Fibroblast of skin of back (primary cell): ENCODE results near the gene SLC2A9. TPM values are rescaled to one million over a fixed set of nuclear protein-coding genes. Genes with fewer than 3 reads are reported as not detected.

Experiments used
- DNase-seq: peaks from one replicate; pipeline ENCODE4 v3.0.0-alpha.2; 2013
- polyA plus RNA-seq, 2 experiments: library from polyadenylated mRNA; unstranded; fragments of 120-200 nt; gene quantifications; one replicate each; pipeline ENCODE4 v1.2.1, GENCODE V29; 2013; ENCODE audit not compliant: insufficient read length in 2 of 2

The SLC2A9 gene
- polyA plus RNA-seq (2013, experiment 1 of 2; ENCODE audit: insufficient read length) = 1.6 TPM
- polyA plus RNA-seq (2013, experiment 2 of 2; ENCODE audit: insufficient read length) = 3.2 TPM

DNA sequence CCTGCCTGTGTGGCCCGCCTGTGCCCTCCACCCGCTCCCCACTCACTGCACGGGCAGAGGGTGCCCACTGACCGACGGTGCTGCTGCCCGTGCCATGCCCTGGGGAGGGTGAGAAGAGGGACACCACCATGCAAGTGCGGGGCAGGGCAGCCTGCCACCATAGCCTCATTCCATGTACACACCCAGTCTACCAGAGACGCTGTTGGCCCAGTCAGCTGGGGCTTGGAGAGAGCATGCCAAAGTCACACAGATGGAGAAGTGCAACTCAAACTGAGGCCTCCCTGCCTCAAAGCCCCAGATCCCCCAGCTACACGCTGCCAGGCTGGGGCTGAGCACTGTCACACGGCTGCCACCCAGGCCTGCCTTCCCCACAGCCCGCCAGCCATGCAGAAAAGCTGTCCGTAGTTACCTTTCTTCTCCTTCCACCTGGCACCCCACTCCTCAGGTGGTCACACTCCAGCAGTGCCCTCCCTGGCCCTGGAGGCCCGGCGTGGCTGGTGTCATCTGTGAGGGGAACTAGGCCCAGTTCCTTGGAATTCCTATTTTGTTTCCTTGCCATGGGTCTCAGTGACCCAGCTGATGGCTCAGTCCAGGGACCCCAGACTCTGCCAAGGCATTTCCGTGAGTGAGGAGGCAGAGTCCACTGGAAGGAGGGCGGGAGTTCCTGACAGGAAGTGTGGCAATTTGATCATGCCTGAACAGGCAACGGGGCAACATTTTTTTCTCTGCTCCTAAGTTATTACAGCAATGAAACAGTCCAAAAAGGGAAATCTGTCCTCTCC, at the start of gene SLC2A9:
TSS of gene SLC2A9 (minus strand) at position 627 of the 782 bp plus-strand sequence. CDS start at position 559, 68 bp downstream.
- DNase-seq = peak; percentile 42

DNA sequence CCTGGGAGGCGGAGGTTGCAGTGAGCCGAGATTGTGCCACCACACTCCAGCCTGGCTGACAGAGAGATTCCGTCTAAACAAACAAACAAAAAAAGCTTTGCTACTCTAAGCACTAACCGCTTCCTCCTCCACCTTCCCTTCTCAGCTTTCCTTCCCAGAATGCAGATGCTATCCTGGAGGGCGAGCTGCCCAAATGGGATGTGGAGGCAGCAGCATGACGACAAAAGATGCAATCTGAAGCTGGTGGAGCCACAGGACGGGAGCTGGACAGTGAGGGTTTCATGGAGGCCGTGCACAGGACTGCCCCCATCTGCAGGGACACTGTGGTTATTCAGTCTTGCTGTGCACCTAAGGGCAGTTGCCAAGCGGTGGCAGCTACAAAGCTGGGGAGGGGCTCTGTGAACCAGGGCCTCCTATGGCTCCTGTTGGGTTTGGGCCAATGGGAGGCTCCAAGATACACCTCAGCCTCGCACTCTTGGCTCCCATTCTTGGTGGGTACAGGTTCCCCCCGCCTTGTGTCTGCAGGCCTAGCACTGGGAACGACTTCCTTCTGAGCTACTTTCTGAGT, 47.9 kb upstream of the SLC2A9 start:
- DNase-seq = no peak

DNA sequence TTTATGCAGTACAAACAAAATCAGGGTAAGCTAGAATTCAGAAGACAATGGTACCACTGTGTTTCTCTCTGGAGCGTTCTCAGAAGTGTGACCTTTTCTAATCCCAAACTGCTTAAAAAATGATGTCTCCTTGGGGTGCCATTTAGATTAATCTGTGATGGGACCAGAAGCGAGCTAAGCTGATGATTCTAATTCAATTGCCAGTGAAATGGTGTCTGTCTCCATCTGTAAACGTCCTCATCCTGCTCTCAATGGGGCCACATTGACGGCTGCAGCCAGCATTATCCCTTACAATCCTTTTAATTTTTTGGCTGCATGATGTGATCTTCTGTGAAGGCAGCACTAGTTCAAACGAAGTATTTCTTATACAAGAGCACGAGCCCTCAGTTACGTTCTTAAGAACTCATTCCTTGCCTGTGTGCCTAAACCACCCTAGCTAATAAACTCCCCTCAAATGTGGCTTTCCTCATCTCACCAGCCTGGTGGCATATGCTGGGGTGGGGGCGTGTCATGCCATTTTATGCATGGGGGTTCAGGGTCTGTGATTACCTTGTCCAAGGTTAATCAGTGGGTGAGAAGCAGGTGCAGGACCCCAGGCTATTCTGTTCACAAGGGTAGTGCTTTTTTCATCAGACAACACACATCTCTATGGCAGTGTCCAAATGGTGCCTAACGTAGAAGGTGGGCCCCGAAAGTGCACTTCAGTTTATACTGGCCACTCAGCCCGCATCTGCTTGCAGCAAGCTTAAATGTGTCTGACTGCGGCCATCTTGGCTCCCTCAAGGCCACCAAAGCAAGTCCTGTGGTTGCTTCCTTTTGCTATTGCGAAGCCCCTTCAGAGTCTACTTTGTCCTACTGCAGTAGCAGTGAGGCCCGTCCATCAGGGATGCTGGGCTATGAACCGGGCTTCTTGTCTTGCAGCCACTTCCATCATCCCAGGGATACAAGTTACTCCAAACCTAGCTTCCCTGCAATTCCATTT, 45.7 kb upstream of the SLC2A9 start:
- no peak for DNase-seq

DNA sequence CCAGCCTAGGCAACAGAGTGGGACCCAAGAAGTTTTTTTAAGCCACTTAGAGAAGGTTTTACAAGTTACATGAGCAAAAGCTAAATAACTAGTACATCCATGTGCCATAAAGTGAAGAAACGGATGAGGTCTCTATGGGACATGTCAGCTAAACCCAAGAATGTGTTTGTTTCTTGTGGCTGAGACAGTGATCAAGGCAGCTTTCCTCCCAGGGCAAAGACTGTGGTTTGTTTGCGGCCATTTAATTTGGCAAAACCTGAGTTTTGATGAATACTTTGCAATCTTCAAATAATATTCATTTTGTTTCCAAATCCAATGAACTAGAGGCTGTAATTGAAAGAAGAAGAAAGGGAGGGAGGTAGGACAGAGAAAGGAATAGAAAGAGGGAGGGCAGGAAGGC, 44.9 kb upstream of the SLC2A9 start:
- no peak for DNase-seq

DNA sequence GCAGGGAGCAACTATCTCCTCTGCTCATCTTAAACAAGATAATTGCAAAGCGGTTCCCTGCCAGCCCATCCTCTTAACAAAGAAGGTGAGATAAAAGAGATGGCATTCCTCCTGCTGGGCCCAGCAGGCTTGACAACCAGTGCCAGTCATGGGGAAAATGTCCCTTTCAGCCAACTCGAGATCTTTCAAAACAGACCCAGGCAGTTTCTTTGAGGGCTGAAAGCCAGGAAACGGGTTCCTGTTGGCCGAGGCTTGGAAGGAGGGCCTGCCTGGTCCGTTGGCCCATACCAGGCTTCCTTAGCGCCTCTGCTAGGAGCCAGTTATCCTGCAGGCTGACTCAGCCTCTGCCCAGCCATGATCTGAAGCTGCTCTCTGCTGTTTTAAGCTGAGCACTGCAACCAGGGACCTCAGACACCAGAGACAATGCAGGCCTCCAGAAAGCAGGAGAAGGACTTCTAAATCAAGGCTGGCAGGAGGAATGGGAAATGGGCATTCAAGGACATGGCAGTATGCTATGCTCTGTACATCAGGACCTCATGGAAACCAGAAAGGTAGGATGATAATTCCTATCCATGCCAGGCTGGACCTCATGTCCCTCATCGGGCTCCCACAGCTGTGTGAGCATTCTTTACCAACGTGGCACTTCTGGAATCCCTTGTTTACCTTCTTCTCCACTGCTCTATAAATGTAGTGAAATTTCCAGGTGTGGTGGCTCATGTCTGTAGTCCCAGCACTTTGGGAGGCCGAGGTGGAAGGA, 42.4 kb upstream of the SLC2A9 start:
- DNase-seq = peak; percentile 59

DNA sequence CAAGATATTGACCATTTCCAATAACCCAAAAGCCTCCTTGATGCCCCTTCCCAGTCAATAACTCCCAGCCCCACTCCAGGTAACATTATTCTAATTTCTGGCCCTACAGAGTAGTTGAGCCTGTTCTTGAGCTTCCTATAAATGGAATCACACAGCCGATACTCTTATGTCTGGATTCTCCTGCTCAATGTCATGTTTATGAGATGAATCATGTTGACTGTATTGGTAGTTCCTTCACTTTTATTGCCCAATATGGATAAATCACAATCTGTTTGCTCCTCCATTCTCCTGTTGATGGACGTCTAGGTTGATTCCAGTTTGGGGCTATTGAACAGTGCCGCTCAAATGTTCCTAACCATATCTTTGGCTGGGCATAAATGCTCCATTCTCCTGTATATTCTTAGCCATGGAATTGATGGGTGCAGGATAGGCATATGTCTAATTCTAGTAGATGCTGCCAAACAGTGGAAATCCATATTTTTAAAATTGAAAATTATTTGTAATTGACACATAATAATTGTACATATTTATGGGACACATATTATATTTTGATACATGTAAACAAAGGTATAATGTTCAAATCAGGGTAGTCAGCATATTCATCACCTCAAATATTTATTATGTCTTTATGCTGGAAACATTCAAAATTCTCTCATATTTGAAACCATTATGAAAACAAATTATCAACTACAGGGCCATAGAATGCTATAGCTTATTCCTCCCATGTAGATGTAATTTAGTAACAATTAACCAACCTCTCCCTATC, 40.5 kb upstream of the SLC2A9 start:
- DNase-seq = peak; percentile 34

DNA sequence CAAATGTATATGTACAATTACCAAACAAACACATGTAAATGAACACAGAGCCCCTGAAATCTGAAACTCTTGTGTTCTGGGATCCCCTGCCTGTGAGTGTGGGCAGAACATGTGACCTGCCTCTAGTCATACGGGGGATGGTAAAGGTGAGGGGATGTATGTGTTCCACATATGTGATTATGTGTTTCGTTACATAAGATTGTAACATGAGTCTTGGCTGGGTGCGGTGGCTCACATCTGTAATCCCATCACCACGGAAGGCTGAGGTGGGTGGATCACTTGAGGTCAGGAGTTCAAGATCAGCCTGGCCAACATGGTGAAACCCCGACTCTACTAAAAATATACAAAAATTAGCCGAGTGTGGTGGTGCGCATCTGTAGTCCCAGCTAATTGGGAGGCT, 37.1 kb upstream of the SLC2A9 start:
- no peak for DNase-seq

DNA sequence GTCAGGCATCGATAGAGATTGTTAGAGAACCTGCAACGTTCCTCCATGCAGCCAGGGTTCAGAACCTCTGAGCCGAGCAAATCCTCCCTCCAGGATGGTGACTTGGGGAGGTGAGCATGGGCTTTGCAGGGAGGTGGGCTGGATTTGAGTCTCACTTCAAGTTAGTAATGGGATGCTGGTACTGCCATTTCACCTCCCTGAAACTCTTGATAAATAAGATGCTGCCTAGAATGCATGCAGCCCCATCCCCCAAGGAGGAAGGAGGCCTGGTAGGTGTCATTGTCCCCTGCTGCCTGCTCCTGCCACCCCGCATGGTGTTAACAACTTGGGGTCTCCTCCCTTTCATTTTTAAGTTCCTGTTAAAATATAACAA, 35.7 kb upstream of the SLC2A9 start:
- no peak for DNase-seq

DNA sequence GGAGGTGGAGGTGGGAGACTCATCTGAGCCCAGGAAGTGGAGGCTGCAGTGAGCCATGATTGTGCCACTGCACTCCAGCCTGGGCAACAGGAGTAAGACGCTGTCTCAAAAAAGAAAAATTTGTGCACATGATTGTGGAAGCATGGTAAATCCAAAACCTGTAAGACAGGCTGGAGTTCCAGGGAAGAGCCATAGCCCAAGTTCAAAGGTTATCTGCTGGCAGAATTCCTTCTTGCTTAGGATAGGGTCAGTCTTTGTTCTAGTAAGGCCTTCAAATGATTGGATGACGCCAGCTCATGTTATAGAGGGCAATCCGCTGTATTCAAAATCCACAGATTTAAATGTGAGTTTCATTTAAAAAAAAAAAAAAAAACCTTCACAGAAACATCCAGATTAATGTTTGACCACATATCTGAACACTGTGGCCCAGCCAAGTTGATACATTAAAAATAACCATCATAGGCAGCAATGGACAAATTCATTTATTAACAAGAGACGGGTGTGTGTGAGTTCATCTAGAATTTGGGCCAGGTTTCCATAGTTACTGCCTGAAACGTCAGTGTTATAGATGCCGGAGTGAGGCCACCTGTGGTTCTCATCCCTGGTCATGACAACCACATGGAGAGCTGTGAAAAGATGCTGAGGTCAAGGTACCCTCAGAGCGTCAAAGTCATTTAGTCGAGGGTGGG, 35.2 kb upstream of the SLC2A9 start:
- no peak for DNase-seq

DNA sequence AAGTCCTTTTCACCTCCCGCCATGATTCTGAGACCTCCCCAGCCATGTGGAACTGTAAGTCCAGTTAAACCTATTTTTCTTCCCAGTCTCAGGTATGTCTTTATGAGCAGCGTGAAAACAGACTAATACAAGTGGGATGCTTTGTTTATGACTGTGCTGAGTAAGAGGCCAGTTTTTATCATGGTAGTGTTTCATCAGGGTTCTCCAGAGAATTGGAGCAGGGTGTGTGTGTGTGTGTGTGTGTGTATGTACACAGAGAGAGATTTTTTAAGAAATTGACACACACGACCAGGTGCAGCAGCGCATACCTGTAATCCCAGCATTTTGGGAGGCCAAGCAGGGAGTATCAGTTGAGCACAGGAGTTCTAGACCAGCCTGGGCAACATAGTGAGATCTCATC, 34.6 kb upstream of the SLC2A9 start:
- no peak for DNase-seq

DNA sequence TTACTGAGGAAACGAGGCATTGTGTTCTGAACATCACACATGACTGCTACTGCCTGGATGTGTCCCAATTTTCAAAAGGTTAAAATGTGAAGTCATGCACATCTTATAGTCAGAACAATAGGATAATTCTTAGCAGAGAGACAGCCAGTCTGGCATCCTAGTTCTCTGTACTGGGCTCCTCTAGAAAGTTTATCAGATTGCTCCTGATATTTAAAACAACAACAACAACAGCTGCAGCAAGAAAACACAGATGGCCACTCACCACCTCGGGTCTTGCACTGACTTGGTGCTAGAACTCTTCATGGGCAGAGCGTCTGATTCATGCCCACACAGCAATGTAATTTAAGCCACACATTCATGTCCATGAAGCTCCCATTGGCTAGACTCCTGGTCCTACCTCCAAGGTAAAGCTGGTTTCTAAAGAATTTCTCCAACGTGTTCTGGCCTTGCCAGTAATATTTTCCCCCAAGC, 33.3 kb upstream of the SLC2A9 start:
- no peak for DNase-seq

DNA sequence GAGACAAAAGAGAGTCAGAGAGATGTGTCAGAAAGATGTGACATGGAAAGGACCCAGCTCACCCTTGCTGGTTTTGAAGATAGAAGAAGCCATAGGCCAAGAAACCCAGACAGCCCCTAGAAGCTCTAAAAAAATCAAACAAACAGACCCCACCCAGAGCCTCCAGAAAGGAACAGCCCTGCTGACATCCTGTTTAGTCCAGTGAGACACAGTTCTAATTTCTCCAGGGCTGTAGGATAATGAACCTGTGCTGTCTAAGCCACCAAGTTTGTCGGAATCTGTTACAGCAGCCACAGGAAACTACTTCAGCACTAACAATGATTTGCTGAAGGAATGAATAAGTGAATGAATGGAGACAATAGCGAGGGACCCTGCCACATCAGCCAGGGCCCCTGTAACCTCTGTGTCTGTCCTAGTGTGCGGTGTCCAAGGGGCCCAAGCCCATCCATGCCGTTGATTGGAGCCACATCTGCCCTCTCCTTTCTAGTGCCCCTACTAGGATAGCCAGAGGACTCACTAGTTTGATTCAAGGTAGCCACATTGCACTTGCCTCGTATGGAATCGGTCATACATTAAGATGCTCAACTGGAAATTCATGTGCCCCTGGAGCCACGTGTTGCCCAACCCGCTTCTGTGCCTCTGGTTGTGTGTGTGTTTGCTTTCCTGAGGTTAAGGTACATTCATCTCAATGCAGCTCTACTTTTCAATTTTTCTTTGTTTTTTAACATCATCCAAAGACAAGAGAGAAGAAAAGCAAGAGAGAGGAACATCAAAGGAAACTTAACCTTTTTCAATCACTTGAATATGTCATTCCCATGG, 32.5 kb upstream of the SLC2A9 start:
- DNase-seq = no peak

DNA sequence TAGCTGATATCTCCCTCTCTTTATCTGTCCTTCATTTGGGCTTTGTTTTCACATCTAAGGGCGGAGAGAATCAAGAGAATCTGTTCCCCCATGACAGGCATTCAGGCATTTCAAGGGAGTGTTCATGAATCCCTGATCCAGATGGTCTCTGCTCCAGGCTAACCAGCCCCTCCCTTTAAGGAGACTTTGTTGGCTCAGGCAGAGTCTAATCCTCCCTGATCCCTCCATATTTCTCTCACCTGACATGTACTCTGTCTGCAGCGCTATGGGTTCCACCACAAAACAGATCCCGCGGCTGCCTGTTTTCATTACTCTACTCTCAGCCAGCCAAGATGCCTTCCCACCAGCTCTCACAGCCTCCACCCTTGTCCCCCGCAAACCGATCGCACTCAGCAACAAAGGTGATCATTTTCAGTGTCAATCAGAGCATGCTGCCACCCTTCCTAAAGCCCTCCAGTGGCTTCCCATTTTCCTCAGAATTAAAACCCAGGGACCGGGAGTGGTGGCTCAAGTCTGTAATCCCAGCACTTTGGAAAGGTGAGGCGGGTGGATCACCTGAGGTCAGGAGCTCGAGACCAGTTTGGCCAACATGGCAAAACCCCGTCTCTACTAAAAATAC, 30.3 kb upstream of the SLC2A9 start:
- no peak for DNase-seq

DNA sequence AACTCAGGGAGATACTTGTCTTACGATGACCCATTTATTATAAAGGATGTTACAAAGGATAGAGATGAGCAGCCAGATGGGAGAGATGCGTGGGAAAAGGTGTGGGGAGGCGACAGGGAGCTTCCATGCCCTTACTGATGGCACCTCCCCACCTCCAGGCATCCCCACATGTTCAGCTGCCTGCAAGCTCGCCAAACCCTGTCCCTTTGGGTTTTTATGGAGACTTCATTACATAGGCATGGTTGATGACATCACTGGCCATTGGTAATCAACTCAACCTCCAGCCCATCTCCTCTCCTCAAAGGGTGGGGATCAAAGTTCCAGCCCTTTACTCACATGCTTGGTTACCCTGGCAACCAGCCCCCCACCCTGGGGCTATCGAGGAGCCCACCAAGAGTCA, 29.4 kb upstream of the SLC2A9 start:
- no peak for DNase-seq

DNA sequence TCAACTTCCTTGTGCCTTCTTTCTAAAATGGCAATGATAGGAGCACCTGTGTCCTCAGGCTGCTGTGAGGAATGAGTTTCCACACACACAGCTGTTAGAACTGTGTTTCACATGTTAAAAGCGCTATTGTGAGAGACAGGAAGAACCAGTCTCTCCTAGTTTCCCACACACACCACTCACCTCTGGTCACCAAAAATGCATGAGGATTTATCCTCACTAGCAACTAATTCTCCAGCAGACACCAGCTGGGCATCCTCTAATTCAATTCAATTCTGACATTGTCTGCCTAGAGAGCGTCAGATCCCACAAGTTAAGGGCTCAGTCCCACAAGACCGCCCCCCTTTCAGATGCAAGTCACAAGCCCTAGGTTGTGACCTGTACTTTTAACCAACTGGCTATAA, 29.0 kb upstream of the SLC2A9 start:
- no peak for DNase-seq

DNA sequence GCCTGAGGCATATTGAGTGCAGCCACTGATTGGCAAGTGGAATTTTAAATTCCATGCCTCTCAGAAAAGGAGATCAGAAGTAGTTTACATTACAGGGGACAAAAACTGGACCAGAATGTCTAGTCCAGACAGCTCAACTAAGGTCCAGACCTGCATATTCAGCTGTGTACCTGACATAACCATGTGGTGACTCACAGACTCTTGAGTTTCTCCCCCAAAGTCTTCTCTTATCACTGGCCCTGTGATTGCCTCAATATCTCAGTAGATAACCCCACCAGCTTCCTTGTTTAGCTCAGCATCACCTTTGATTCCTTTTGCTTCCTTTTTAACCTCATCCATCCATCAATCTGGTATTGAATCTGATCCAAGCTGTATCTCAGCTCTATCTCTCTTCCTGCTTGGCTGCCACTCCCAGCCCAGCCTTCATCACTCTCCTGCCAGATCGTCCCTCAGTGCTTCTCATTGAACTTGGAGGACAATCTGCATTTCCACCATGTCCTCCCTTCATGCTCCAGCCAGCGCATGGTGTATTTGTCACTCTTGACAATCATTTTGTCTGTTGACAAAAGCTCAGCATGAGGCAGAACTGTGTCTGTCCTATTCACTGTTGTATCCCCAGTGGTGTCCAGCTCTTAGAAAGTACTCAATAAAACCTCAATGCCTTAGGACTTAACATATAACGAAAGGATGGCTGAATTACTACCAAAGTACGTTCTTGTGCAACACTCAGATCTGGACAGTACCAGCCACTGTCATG, 27.8 kb upstream of the SLC2A9 start:
- DNase-seq = no peak

DNA sequence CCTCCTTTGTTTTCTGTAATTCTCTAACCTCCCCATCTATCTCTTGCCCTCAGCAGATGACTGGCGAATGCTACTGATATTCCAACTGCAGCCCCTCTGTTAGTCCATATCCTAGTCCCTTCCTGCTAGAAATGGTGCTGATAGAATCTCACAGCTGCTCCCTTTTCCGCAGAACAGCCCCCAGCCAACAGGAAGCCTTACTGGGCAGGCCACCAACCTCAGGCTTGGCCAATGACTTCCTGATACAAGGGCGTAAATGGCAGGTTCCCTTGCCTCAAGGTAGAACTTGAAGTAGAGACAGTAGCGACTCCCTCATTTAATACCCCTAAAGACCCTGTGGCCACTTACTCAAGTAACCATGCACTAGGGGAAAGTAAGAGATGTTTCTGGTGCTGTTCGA, 26.7 kb upstream of the SLC2A9 start:
- no peak for DNase-seq

DNA sequence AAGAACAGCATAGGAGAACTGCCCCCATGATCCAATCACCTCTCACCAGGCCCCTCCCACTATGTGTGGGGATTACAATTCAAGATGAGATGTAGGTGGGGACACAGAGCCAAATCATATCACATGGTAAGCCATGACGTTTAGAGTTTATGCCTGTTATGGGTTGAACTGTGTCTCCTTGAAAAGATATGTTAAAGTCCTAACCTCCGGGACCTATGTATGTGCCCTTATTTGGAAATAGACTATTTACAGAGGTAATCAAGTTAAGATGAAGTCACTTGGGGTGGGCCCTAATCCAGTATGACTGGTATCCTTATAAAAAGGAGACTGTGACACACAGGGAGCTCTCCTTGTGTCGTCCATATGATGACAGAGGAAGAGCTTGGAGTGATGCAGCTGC, 25.2 kb upstream of the SLC2A9 start:
- peak; percentile 32 for DNase-seq

DNA sequence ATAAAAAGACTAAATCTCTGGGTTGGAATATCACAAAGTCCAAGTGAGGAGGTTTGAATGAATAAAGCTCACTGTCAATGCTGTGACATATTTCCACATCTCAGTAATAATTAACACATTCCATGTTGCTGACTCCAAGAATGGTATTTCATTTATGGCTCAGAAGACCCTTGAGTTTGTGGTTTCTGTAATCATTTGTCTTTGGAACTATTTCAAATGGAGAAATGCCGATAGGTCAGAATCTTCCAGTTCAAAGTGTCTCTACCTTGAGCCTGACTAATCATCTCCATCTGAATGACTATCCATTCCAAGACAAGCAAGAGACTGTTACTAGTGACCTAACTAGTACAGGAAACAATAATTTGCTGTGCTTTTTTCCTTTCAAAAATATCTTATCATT, 24.2 kb upstream of the SLC2A9 start:
- DNase-seq = peak; percentile 70
